ENCODE results near the gene POT1.

Gene POT1

DNA sequence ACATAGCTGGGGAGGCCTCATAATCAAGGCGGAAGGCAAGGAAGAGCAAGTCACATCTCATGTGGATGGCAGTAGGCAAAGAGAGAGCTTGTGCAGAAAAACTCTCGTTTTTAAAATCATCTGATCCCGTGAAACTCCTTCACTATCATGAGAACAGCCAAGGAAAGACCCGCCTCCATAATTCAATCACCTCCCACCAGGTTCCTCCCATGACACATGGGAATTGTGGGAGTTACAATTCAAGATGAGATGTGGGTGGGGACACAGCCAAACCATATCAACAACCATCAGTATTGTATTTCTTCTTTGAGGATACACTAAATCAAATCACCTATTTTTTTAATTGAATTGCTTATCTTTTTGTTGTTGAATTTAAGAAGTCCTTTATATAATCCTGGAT lies 16.7 kb downstream of the POT1 start:
- no peak for DNase-seq (ENCODE audit: low read depth in 2 of 2)

DNA sequence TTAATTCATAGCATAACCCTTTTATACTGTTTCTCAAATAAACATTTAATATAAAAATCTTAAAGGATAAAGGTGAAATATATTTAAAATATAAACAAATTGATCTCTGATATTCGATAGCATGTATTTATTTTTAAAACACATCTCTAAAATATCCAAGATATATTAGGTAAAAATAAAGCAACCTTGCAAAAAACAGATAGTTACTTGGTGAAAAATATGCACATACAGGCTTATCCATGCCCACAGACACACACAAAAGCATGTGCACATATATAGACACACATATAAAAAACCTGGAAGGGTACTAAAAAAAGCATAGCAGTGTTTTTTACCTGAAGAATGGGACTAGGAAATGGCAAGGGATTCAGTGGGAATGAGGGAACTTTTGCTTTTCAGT lies 19.8 kb downstream of the POT1 start:
- no peak for DNase-seq (ENCODE audit: low read depth in 2 of 2)

DNA sequence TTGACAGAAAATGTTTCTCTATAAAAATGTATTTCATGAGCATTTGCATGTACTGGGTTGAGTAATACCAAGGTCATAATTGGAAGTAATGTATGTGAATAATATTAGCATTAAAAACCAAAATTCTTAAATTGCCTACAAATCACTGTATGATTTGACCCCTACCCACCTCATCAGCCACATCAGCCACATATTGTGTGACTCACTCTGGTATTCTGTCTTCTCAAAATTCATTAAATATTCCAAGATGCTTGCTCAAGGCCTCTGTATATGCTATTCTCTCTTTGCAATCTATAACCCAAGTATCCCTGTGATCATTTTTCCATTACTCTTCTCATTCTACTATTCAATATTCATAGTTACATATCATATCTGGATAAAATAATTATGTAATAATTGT lies 21.4 kb downstream of the POT1 start:
- DNase-seq (ENCODE audit: low read depth in 2 of 2), result no peak

DNA sequence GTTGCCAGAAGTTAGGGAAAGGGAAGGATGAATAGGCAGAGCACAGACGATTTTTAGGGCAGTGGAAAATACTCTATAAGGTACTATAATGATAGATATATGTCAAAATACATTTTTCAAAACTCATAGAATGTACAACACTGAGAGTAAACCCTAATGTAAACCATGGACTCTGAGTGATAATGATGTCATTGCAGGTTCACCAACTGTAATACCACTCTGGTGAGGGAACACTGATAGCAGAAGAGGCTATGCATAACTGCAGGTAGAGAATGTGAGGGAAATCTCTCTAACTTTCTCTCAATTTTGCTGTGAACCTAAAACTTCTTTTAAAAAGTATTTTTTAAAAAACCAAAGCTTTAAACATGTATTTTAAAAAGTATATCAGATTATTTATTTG lies 22.1 kb downstream of the POT1 start:
- DNase-seq (ENCODE audit: low read depth in 2 of 2), result no peak

DNA sequence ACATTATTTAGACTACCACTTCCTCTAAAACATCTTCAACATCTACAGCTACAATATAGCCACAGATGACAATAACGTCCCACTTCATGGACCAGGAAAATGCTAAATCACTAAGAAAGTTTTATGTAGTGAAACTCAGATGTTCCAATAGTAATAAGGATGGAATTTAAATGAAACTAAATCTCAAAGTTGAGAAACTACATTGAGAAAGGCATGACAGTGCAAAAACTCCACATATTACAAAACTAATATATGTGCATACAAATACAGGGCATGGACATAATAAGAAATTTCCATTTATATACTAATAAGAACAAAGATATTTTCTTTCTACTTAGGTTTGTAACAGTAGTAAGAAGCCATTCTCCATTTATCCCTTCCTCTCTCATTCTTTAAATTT lies 31.1 kb downstream of the POT1 start:
- DNase-seq (ENCODE audit: low read depth in 2 of 2), result no peak

DNA sequence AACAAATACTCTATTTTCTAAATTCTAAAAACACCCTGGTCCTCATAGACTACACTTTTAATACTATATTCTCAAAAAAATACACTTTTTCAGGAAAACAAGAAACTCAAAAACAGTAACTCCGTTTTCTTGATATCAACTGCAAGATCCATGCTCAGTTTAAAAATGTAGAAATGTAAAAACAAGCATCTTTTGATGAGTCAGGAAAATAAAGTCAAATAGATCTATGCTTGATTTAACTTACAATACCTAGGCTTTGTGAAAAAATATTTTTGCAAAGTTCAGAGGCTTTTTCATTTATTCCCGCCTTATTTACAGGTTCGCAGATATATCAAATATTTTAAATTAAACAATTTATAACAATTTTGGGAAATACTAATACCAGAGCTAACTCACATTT lies 33.6 kb downstream of the POT1 start:
- DNase-seq (ENCODE audit: low read depth in 2 of 2), result no peak

DNA sequence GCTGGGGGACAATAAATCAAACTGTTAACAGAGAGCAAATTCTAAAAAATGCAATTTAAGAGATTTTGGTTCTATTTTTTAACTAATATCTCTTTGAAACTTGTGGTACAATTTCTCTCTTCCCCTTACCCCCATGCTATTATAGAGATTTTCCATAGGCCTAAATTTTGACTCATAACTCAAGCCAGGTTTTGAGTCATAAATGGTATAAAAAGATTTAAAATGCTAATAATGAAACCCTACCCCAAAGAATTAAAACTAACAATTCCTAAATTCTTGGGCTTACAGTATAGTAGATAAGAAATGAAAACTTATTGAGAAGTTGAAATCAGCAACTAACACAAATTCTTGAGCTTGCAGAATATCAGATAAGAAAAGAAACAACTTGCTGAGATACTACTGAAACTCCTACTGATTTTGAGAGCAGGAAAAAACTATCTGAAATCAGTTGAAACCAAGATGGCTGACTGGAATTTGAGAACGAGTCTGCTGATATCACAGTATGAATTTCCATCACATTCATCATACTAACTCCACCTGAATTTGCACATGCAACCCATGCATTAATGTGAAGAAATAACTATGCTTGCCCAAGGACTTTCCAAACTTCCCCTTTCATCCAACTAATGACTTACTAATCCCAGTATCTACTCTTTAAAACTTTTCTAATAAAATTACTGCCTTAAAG lies 36.3 kb downstream of the POT1 start:
- DNase-seq (ENCODE audit: low read depth in 2 of 2), result no peak

DNA sequence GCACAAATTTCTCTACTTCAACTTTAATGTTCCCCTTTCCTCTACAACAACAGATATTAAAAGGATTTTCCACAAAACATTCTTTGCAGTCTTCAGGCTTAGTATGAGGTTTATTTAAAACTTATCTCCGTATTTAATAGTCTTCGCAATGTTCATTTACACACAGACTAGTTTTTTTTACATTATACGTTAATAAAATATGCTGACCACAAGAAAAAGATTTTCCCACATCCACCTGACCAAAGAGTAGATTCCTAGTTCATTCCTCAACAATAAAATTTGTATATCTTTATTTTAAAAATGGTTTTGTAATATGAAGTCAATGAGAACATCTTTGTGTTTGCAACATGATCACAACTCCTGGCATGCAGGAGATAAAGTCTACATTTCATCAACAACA lies 42.4 kb downstream of the POT1 start:
- DNase-seq (ENCODE audit: low read depth in 2 of 2), result no peak

DNA sequence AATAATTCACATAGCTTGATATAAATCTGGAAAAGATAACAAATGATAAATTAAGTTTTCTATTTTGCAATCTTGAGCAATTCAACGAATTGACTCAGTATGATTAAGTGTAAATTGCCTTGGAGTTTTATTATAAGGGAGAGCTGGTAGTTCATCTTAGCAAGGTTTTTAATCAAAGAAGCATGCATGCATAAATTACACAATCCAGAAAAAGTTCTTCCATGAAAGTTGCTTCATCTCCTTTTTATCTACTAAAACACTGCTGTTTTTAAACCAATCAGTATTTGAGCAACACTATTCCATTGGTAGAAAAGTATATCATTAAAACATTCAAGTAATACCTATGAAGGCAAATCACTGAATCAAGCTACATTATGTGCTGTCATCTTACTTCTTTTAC lies 47.6 kb downstream of the POT1 start:
- no peak for DNase-seq (ENCODE audit: low read depth in 2 of 2)

DNA sequence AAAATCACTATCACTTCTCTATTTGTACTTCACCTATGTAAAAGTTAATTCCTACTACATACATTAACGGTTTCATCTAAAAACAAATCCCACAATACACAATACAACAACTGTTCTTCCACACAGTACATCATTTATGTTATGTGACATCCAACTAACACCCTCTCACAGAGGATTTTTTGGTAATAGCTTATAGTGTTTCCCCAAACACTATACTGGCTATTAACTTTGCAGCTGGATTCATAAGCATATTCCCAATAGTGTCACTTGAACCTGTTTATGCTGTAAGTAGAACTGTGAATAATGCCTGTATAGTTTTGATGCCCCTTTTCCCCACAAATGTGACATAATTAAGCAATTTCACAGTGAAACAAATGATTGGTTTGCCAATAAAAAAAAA lies 49.9 kb downstream of the POT1 start:
- no peak for DNase-seq (ENCODE audit: low read depth in 2 of 2)

DNA sequence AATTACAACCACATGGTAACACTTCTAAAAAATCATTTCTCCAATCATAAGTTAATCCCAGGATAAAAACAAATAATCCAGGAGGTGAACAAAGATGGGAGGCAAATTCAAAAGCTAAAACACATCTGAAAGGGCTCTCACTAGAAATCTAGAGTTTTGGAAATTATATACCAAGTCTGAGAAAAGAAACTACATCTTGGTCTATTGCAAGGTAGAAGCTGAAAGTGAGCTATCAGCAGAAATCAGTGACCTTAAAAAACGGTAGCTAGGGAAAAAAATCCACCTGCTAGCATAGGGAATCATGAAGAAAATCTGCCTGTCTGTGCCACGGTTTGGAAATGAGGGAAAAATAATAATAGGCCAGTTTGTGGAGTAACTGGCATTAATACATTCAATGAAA lies 50.5 kb downstream of the POT1 start:
- DNase-seq (ENCODE audit: low read depth in 2 of 2), result no peak

DNA sequence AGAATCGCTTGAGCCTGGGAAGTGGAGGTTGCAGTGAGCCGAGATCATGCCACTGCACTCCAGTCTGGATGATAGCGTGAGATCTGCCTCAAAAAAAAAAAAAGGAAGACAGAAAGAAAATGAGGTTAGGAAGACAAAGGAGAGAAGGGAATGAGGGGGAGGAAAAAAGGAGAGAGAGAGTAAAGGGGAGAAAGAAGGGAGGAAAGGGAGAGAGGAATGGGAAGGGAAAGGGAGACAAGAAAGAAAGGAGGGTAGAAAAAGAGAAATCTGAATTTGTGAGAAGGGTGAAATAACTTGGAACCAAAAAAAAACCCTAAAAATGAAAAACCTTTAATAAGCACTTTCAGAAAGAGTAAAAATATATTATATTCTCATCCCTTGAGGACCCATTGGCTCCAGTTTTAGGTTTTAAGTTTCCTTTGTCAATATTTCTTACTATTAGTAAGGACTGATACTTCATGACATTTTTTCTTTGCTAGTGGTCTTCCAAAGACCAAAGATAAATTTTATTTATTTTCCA lies 54.9 kb downstream of the POT1 start:
- DNase-seq (ENCODE audit: low read depth in 2 of 2), result no peak

DNA sequence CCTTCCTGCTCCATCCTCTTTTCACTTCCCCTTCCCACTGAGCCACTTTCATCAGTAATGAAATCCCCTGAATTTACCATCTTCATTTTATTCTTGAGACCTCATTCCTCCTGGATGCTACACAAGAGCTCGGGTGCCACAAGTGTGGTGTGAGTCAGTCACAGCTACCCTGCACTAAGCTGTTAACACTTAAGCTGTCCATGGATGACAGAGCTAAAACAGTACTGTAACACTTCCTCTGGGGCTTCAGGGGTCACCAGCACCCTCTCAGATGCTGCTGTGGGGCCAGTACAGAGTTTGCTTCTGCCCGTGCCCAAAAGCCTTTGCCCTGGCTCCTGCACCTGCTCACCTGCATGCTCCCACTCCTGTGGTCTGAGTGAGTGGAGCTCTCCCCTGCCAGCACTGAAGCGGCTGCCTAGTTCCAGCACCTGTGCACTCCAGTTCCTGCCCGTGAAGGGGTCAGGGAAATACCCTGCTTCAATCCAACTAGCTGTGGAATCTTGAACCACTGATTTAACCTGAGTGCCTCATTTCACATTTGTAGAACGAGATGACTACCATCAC lies 71.9 kb downstream of the POT1 start:
- DNase-seq (ENCODE audit: low read depth in 2 of 2), result no peak

DNA sequence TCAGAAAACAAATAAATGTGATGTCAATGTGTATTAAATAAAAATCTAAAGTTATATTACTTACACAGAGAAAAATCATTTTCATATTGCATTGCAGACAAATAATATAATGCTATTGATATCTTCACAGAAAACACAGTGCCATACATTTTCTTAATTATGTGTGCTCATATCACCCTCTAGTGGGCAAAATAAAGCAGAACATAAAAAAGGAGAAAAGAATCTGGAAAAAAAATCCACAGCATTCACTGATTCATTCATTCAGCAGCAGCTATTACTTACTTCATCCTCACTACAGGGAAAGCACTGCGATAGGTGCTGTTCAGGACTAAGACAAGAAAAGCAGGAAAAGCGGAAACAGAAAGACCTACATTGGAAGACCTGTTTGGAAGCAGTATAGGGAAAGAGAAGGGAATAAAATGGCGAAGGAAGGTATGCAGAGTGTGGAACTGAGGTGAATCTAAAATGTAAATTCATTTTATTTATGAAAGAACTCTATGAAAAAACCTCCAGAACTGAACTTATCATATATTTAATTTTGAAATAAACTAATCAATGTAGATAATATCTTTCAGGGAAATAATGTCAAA lies 73.2 kb downstream of the POT1 start:
- no peak for DNase-seq (ENCODE audit: low read depth in 2 of 2)

DNA sequence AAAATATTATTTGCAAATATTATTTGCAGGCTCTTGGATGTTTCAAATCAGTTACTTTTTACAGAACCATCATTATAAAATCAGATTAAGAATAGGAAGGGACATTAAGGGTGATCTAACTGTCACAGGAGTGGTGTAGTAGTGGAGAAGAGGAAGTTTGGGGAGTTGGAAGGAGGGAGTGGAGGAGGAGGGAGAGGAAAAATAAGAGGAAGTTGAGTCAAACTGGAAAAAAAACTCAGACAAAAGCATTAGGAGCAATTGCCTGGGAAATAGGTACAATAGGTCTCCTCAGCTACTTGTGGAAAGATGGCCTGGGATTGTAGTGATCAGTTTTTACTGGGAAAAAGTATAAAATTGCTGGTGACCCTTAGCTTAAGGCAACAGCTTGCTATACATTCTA lies 86.3 kb downstream of the POT1 start:
- no peak for DNase-seq (ENCODE audit: low read depth in 2 of 2)

DNA sequence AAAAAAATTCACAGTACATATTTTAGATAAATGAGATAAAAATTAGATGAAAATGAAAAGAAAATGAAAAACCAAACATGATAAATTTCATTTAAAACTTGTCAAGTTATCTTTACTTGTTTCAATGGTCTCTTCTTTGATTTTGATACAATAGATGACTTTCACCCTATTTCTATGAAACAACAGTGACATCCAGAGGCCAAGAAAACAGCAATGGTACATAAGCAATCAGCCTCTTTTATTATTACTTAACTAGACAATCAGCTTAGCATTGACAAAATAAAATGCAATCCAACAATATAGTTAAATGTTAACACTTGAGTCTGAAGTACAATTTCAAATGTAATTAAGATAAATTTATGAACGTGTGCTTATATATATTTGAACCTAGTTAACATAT lies 89.2 kb downstream of the POT1 start:
- no peak for DNase-seq (ENCODE audit: low read depth in 2 of 2)

DNA sequence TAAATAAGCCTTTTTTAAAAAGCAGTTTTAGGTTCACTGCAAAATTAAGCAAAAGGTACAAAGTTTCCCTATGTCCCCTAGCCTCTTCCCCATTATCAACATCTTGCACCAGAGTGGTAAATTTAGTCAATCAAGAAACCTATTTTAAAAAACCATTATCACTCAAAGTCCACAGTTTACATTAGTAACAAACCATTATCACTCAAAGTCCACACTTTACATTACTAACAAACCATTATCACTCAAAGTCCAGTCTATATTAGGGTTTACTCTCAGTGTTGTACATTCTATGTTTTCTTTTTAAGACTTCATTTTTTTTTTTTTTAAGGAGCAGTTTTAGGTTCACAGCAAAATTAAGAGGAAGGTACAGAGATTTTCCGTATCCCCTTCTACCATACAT lies 89.9 kb downstream of the POT1 start:
- no peak for DNase-seq (ENCODE audit: low read depth in 2 of 2)

DNA sequence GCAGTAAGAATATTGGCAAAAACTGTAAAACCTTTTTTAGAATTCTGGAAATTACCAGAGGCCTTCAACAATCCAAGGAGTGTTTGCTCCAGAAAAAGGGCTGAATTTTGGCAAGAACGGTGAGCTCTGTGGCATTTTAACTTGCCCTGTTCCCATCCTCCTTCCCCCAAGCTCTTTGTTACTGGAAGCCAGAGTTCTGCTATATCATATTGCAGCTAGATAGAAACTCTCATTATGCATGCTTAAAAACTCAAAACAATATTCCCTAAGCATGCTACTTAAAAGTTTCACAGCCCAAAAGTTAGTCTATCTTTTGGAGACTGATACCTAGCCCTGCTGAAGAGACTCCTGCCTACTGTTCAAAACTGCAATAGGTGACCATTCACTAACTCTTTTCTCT lies 93.5 kb downstream of the POT1 start:
- no peak for DNase-seq (ENCODE audit: low read depth in 2 of 2)

DNA sequence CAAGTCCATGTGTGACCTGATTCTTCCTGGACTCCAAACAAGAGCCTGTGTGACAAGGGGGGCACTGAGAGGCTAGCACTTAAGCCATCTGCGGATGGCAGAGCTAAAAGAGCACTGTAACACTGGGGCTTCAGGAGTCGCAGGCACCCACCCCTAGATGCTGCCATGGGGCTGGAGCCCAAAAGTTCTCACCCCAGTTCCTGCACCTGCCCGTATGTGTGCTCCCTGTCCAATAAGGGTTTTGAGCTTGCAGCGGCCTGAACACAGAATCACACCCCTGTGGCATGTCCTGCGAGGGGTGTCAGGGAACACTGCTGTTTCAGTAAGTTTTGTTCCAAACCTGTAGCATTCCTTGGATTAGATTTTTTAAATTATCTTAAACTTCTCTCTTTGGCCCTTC lies 110.8 kb downstream of the POT1 start:
- no peak for DNase-seq (ENCODE audit: low read depth in 2 of 2)

DNA sequence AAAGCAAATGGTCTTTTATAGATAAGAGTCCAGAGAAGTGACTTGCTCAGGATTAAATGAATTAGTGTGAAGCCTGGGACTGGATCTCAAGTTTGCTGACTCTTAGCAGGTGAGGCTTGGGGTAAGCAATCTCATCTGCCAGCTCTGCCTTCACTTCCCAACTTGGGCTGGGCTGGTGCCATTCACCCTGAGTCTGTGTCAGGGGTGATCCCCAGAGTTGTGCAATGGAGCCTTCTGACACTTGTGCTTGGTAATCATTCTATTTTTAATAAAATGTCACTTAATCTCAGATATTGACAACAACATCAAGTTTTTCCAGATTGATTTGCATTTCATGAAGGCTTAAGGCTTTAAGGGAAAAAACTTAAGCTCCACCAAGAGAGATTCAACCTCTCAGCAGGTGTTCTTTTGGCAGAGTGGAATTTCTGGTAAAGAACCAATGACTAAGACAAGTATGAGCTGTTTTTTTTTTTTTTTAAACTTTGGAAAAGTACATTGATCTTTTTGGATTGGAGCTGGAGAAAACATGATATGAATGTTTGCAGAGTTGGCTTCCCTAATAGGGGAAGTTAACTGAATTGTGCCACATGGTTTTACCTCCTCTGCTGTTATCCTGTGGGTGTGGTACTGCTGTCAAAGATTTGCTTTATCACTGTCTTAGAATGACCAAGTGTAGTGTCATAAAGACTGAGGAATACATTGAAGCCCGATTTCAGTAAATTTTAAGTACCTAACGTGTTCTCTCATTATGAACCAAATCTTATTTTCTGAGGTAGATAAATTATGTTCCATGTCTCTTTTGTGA lies 115.4 kb downstream of the POT1 start:
- DNase-seq (ENCODE audit: low read depth in 2 of 2), result no peak

DNA sequence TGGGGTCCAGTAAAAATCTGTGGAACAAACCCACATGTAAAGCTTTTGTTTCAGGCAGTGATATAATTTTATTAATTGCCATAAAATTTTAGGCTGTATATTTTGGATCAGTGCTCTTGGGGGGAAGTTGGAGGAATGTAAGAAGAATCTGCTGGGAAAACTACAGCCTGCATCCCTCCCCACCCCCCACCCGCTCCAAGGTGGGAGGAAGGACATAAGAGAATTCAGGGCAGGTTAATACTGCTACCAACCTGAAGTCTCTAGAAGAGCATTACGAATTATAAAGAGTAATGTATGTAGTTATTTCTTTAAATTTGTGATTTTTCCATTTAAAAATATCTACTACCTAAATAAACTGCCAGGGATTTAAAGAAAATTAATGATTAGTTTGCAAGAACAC lies 116.9 kb downstream of the POT1 start:
- DNase-seq (ENCODE audit: low read depth in 2 of 2), result no peak

DNA sequence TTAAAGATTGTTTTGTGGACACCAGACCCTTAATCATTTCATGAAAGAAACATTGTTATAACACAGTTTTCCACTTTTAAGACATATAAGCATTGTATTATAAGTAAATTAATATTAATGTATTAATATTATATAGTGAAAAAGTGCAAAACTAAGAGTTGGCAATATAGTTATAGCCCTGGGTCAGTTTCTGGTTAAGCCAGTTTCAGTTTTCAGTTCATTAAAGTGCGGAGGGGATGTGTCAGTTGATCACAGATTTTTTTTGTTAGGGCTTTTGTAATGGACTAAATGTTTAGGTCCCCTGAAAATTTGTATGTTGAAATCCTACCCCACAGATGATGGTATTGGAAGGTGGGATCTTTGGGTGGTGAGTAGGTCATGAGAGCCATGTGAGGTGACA lies 118.3 kb downstream of the POT1 start:
- DNase-seq (ENCODE audit: low read depth in 2 of 2), result no peak

DNA sequence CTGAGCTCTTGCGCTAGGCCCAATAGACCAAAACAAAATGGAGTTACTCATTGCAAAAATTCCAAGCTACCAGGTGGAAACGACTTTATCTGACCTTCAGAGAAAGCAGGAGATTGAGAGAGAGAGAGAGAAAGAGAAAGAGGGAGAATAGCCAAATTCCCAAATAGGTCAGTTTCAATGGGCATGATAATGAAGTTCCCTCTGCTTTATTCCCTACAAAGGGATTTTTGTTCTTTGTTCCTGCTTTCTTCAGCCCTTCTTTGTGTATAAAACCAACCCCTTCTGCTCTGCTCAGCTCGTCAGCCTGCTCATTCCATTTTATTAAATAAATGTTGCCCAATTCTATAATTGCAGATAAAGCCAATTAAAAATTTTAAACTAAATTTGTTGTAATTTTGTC lies 119.0 kb downstream of the POT1 start:
- DNase-seq (ENCODE audit: low read depth in 2 of 2), result no peak

All from activated CD4-positive, alpha-beta T cell treated with anti-CD3 and anti-CD28 coated beads for 24 hours (primary cell).